CD14-positive monocyte (primary cell): Measurements from ENCODE around the gene LGALS9C. TPM values are rescaled to one million over a fixed set of nuclear protein-coding genes. Genes with fewer than 3 reads are reported as not detected.
"Not testable (repeated sequence)": the region's sequence is repeated elsewhere in the genome, so short reads cannot be mapped to it uniquely, and the experiment has no call there.

Source experiments
- DNase-seq, 3 donors: peaks; one replicate each; pipeline ENCODE4 v3.0.0-alpha.2; 2011 to 2022
- H2AFZ ChIP-seq: 2 replicates; pipeline ENCODE4 v1.6.0; 2012; ENCODE audit warnings: mild to moderate bottlenecking, low read depth, low read length, inconsistent platforms; ENCODE audit not compliant: insufficient read depth, poor library complexity, severe bottlenecking
- H3K27ac ChIP-seq, 2 donors: 1 replicate in 1 of 2; 2 replicates in 1 of 2; pipeline ENCODE4 v1.5.1; 2012 to 2013; ENCODE audit warnings: low read length in 2 of 2, control low read depth in 1 of 2, inconsistent platforms in 1 of 2, low read depth in 1 of 2, mild to moderate bottlenecking in 1 of 2
- H3K27me3 ChIP-seq, 2 donors: one replicate each; pipeline versions ENCODE4 v1.6.0 to v1.6.1; 2011 to 2013; ENCODE audit warnings: low read length in 2 of 2; ENCODE audit not compliant: control insufficient read depth in 2 of 2, insufficient read depth in 2 of 2
- H3K36me3 ChIP-seq, 2 donors: replicated peaks in 1 of 2; 1 replicate in 1 of 2; 2 replicates in 1 of 2; pipeline versions ENCODE4 v1.5.1 to v1.6.1; 2012 to 2013; ENCODE audit warnings: low read length in 2 of 2, control low read depth in 1 of 2, inconsistent platforms in 1 of 2, mild to moderate bottlenecking in 1 of 2; ENCODE audit not compliant: insufficient read depth in 2 of 2, control insufficient read depth in 1 of 2
- H3K4me1 ChIP-seq, 2 donors: 1 replicate in 1 of 2; 2 replicates in 1 of 2; pipeline versions ENCODE4 v1.5.1 to v1.6.1; 2012 to 2013; ENCODE audit warnings: low read length in 2 of 2, control low read depth in 1 of 2, inconsistent platforms in 1 of 2, mild to moderate bottlenecking in 1 of 2, moderate library complexity in 1 of 2; ENCODE audit not compliant: insufficient read depth in 2 of 2, control insufficient read depth in 1 of 2
- H3K4me2 ChIP-seq: replicated peaks from 2 replicates; pipeline ENCODE3; 2012; ENCODE audit warnings: low read length, moderate library complexity, mild to moderate bottlenecking; ENCODE audit not compliant: poor library complexity, severe bottlenecking; ENCODE audit errors: extremely low read depth
- H3K4me3 ChIP-seq, 3 experiments: fragments of 200-600 bp in 1 of 3; sonication (generic) in 1 of 3; replicated peaks in 1 of 3; 1 replicate in 2 of 3; 2 replicates in 1 of 3; pipeline ENCODE4 v1.5.1; 2011 to 2013; ENCODE audit warnings: low read length in 3 of 3, mild to moderate bottlenecking in 3 of 3, control low read depth in 2 of 3, low read depth in 2 of 3, inconsistent platforms in 1 of 3, moderate library complexity in 1 of 3
- H3K79me2 ChIP-seq: 2 replicates; pipeline ENCODE4 v1.6.0; 2012; ENCODE audit warnings: mild to moderate bottlenecking, control low read depth, inconsistent platforms, low read length, moderate library complexity; ENCODE audit not compliant: insufficient read depth
- H3K9ac ChIP-seq: 2 replicates; pipeline ENCODE4 v1.6.0; 2017; ENCODE audit warnings: low read length, mild to moderate bottlenecking; ENCODE audit not compliant: insufficient read depth, poor library complexity, severe bottlenecking
- H3K9me3 ChIP-seq, 2 donors: replicated peaks in 1 of 2; 1 replicate in 1 of 2; 2 replicates in 1 of 2; pipeline versions ENCODE4 v1.5.1 to v1.6.1; 2012 to 2013; ENCODE audit warnings: low read length in 2 of 2, control low read depth in 1 of 2; ENCODE audit not compliant: control insufficient read depth in 1 of 2, insufficient read depth in 1 of 2
- H4K20me1 ChIP-seq: 2 replicates; pipeline ENCODE4 v1.6.0; 2012; ENCODE audit warnings: mild to moderate bottlenecking, low read length, control low read depth, moderate library complexity; ENCODE audit not compliant: insufficient read depth
- H3K27ac Mint-ChIP-seq, 7 donors: one replicate each; pipeline ENCODE4 v1.8.0; 2020; ENCODE audit warnings: mild to moderate bottlenecking in 7 of 7, mixed read lengths in 7 of 7, moderate library complexity in 6 of 7, inconsistent platforms in 2 of 7
- H3K27me3 Mint-ChIP-seq, 3 donors: one replicate each; pipeline ENCODE4 v1.8.0; 2021 to 2022; ENCODE audit warnings: low read depth in 3 of 3, mild to moderate bottlenecking in 3 of 3, mixed read lengths in 3 of 3, moderate library complexity in 3 of 3, inconsistent platforms in 1 of 3
- H3K36me3 Mint-ChIP-seq, 2 donors: one replicate each; pipeline ENCODE4 v1.8.0; 2020; ENCODE audit warnings: mixed read lengths in 2 of 2, inconsistent platforms in 1 of 2, mild to moderate bottlenecking in 1 of 2
- H3K4me1 Mint-ChIP-seq: one replicate; pipeline ENCODE4 v1.8.0; 2020; ENCODE audit warnings: mild to moderate bottlenecking, mixed read lengths
- H3K4me3 Mint-ChIP-seq, 2 donors: one replicate each; pipeline ENCODE4 v1.8.0; 2020; ENCODE audit warnings: mild to moderate bottlenecking in 2 of 2, mixed read lengths in 2 of 2, moderate library complexity in 1 of 2
- H3K9me3 Mint-ChIP-seq, 7 donors: one replicate each; pipeline ENCODE4 v1.8.0; 2020 to 2022; ENCODE audit warnings: mixed read lengths in 7 of 7, mild to moderate bottlenecking in 6 of 7, moderate library complexity in 6 of 7, inconsistent platforms in 2 of 7
- WGBS: methylation state at CpG from one replicate; pipeline ENCODE4 v1.1.5; 2013; ENCODE audit warnings: missing lambda C conversion rate; ENCODE audit not compliant: insufficient coverage; 5-methylcytosine and 5-hydroxymethylcytosine counted together
- intact Hi-C, 2 donors: fragments of 100-400 bp; cut with micrococcal nuclease; formaldehyde crosslinking; loops; one replicate each; pipeline versions ENCODE4 v1.15.0 to v1.15.1; 2023
- polyA plus RNA-seq, 3 donors: library from polyadenylated mRNA; depleted of rRNA in 1 of 3; unstranded in 2 of 3; stranded (reverse) in 1 of 3; fragments of 300-500 nt in 2 of 3; fragments of >200 nt in 1 of 3; fragmentation: Illumina TruSeq in 2 of 3; gene quantifications; 1 replicate in 2 of 3; 2 replicates in 1 of 3; pipeline ENCODE4 v1.2.3, GENCODE V29; 2012 to 2021

Gene LGALS9C
- polyA plus RNA-seq, 3 donors, result 0.12 to 0.39 TPM; not detected in 1

DNA sequence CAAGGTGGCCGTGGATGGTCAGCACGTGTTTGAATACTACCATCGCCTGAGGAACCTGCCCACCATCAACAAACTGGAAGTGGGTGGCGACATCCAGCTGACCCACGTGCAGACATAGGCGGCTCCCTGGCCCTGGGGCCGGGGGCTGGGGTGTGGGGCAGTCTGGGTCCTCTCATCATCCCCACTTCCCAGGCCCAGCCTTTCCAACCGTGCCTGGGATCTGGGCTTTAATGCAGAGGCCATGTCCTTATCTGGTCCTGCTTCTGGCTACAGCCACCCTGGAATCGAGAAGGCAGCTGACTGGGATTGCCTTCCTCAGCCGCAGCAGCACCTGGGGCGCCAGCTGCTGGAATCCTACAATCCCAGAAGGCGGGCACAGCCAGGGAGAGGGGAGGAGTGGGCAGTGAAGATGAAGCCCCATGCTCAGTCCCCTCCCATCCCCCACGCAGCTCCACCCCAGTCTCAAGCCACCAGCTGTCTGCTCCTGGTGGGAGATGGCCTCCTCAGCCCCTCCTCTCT lies 17.7 kb downstream of the LGALS9C start:
- H3K27ac ChIP-seq, H3K27ac Mint-ChIP-seq, H3K36me3 Mint-ChIP-seq, H3K4me3 ChIP-seq, H3K9me3 Mint-ChIP-seq, H3K9me3 ChIP-seq, H3K4me3 Mint-ChIP-seq, H4K20me1 ChIP-seq, H2AFZ ChIP-seq, H3K27me3 Mint-ChIP-seq, H3K4me2 ChIP-seq, H3K79me2 ChIP-seq, H3K36me3 ChIP-seq, H3K27me3 ChIP-seq, intact Hi-C loops, H3K9ac ChIP-seq, H3K4me1 ChIP-seq, DNase-seq, H3K4me1 Mint-ChIP-seq: not testable (repeated sequence)
- WGBS, result 90% methylated on average over 2 of the region's 13 CpGs

DNA sequence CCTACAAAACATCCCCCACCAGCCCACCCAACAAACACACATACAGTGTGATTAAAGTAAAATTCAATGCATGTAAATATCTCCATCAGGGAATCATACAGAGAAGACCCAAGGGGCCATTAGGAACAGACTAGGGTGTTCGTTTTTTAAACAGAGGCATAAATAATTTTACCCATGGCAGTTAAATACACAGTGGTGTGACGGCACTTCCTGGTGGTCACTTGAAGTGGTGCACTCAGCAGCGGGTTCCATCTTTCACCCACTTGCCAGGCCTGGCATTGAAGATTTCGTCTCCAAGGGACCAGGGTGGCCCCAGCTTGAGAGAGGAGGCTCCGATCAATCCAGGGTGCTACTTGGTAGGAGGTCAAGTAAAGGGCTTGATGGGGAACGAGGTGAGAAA lies 20.5 kb downstream of the LGALS9C start:
- H3K79me2 ChIP-seq, H3K9me3 ChIP-seq, H3K9me3 Mint-ChIP-seq, H3K4me1 ChIP-seq, H3K4me1 Mint-ChIP-seq, H3K27me3 ChIP-seq, H3K4me2 ChIP-seq, H3K4me3 Mint-ChIP-seq, H3K27ac Mint-ChIP-seq, H3K27me3 Mint-ChIP-seq, DNase-seq, H3K9ac ChIP-seq, H3K4me3 ChIP-seq, H3K36me3 Mint-ChIP-seq, H4K20me1 ChIP-seq, H3K36me3 ChIP-seq, H2AFZ ChIP-seq, intact Hi-C loops, H3K27ac ChIP-seq: not testable (repeated sequence)
- no CpG with 5 or more reads among the region's 6 CpGs for WGBS

DNA sequence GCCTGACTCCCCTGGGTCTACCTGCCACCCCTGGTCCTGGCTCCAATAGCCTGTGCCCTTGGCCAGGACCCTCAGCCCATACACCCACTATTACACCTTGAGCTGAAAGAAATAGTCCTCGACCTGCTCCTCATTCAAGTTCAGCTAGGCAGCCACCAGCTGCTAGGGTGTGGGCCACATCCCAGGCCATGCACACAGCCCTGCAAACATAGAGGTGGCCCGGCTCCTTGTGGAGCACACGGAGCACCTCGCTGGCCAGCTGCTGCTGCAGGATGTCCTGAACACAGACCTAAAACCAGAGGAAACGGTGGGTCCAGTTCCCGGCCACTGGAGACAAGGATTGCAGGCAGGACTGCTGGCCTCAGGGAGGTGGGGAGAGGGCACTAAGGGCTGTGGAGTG lies 22.5 kb downstream of the LGALS9C start:
- H3K27ac Mint-ChIP-seq, H3K4me1 Mint-ChIP-seq, DNase-seq: not testable (repeated sequence)

DNA sequence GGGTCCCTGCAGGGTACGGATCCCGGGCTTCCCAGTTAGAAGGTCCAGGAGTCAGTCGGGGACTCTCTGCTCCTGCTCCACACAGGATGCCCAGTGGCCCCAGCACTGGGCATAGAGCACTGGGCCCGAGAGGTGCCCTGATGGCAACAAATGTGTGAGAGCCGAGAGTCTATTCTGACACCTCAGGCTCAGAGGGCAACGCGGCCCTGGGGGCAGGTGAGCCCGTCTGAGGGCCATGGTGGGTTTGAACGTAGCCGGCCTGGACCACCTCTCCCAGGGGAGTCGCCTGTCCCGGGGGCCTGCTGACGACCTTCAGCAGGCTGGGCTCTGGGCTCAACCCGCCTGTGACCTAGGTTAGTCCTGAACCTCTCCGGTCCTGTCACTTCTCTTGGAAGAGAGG lies 23.2 kb downstream of the LGALS9C start:
- H3K9me3 Mint-ChIP-seq, H3K27me3 ChIP-seq, H3K27ac ChIP-seq, DNase-seq, H3K27me3 Mint-ChIP-seq, H2AFZ ChIP-seq, H3K4me2 ChIP-seq, H3K9me3 ChIP-seq, H3K4me1 Mint-ChIP-seq, H3K4me1 ChIP-seq, H3K4me3 Mint-ChIP-seq, H3K9ac ChIP-seq, H3K36me3 Mint-ChIP-seq, intact Hi-C loops, H3K4me3 ChIP-seq, H4K20me1 ChIP-seq, H3K36me3 ChIP-seq, H3K27ac Mint-ChIP-seq, H3K79me2 ChIP-seq: not testable (repeated sequence)
- WGBS, result 93% methylated on average over 6 of the region's 15 CpGs

More for the DNA sequence above, 22.5 kb downstream of the LGALS9C start:
- intact Hi-C loops, H3K4me3 ChIP-seq, H3K4me1 ChIP-seq, H3K4me3 Mint-ChIP-seq, H4K20me1 ChIP-seq, H3K79me2 ChIP-seq, H3K27ac ChIP-seq, H2AFZ ChIP-seq, H3K27me3 ChIP-seq, H3K9ac ChIP-seq, H3K27me3 Mint-ChIP-seq, H3K4me2 ChIP-seq, H3K9me3 ChIP-seq, H3K9me3 Mint-ChIP-seq, H3K36me3 ChIP-seq, H3K36me3 Mint-ChIP-seq: not testable (repeated sequence)
- WGBS, result no CpG with 5 or more reads among the region's 6 CpGs
